ENCODE measurements around the gene C14orf180.

C14orf180 gene

GRCh38 chr14:104579507-104579906 lies at the start of gene C14orf180:
C14orf180 (plus strand) TSS chr14:104579764; CDS start chr14:104586431, 6,667 bp downstream.
- DNase-seq, result no peak

GRCh38 chr14:104530646-104531045 lies 48.9 kb upstream of the C14orf180 start:
- no peak for DNase-seq

GRCh38 chr14:104531421-104532190 lies 48.0 kb upstream of the C14orf180 start:
- no peak for DNase-seq

GRCh38 chr14:104532191-104532555 lies 47.4 kb upstream of the C14orf180 start:
- DNase-seq, result no peak

- no peak for DNase-seq
These were observed 45.5 kb upstream of the C14orf180 start for GRCh38 chr14:104534036-104534435.

GRCh38 chr14:104536942-104537612 lies 42.5 kb upstream of the C14orf180 start:
- DNase-seq, result no peak

- DNase-seq, result no peak
These were observed 42.0 kb upstream of the C14orf180 start for GRCh38 chr14:104537613-104537988.

GRCh38 chr14:104541905-104542465 lies 37.6 kb upstream of the C14orf180 start:
- no peak for DNase-seq

GRCh38 chr14:104542871-104543830 lies 36.4 kb upstream of the C14orf180 start:
- DNase-seq, result no peak

GRCh38 chr14:104544362-104544961 lies 35.1 kb upstream of the C14orf180 start:
- DNase-seq, result no peak

- no peak for DNase-seq
These were observed 34.2 kb upstream of the C14orf180 start for GRCh38 chr14:104545151-104545941.

- no peak for DNase-seq
These were observed 33.5 kb upstream of the C14orf180 start for GRCh38 chr14:104545942-104546501.

GRCh38 chr14:104546591-104547309 lies 32.8 kb upstream of the C14orf180 start:
- no peak for DNase-seq

- no peak for DNase-seq
These were observed 32.1 kb upstream of the C14orf180 start for GRCh38 chr14:104547310-104547997.

GRCh38 chr14:104547998-104548700 lies 31.4 kb upstream of the C14orf180 start:
- DNase-seq, result no peak

- DNase-seq, result no peak
These were observed 30.6 kb upstream of the C14orf180 start for GRCh38 chr14:104548802-104549535.

- no peak for DNase-seq
These were observed 29.8 kb upstream of the C14orf180 start for GRCh38 chr14:104549536-104550339.

All from 8988T (cell line).